HEK293T (cell line): Measurements from ENCODE around the gene PLCB4.

ENCODE experiments used
- CTCF ChIA-PET: fragments of 350-600 bp; formaldehyde crosslinking; extraction: SDS; loops from one replicate; lab custom pipeline; 2021; ENCODE audit warnings: antibody characterized with exemption, inconsistent platforms; lab: Yijun Ruan, JAX
- POLR2A ChIA-PET: fragments of 350-600 bp; formaldehyde crosslinking; extraction: SDS; loops from one replicate; lab custom pipeline; 2020; ENCODE audit warnings: antibody characterized with exemption, inconsistent platforms; lab: Yijun Ruan, JAX
- DNase-seq: peaks from one replicate; pipeline ENCODE4 v3.0.0; 2012; ENCODE audit warnings: mixed read lengths; ENCODE audit errors: extremely low spot score
- ARNT ChIP-seq: fragments of 450-650 bp; IDR thresholded peaks from 2 replicates; pipeline ENCODE4 v1.6.1; 2017; ENCODE audit warnings: mild to moderate bottlenecking
- BHLHE40 ChIP-seq: fragments of 450-650 bp; IDR thresholded peaks from 2 replicates; pipeline ENCODE4 v1.6.1; 2016; ENCODE audit warnings: mild to moderate bottlenecking, moderate library complexity, borderline replicate concordance
- CTBP1 ChIP-seq: fragments of 450-650 bp; IDR thresholded peaks from 2 replicates; pipeline ENCODE4 v1.6.1; 2016; ENCODE audit warnings: borderline replicate concordance
- ELF4 ChIP-seq: fragments of 450-650 bp; IDR thresholded peaks from 2 replicates; pipeline ENCODE4 v1.6.1; 2017; ENCODE audit warnings: antibody characterized with exemption
- FOXA1 ChIP-seq: fragments of 450-650 bp; IDR thresholded peaks from 2 replicates; pipeline ENCODE4 v1.6.1; 2016; ENCODE audit warnings: mild to moderate bottlenecking
- FOXK2 ChIP-seq: fragments of 450-650 bp; IDR thresholded peaks from 2 replicates; pipeline ENCODE4 v1.6.1; 2016; ENCODE audit warnings: mild to moderate bottlenecking
- FOXM1 ChIP-seq: fragments of 450-650 bp; IDR thresholded peaks from 2 replicates; pipeline ENCODE4 v1.6.1; 2017; ENCODE audit warnings: mild to moderate bottlenecking, borderline replicate concordance
- HDGF ChIP-seq: fragments of 450-650 bp; IDR thresholded peaks from 2 replicates; pipeline ENCODE4 v1.6.1; 2017; ENCODE audit warnings: antibody characterized with exemption, borderline replicate concordance
- L3MBTL2 ChIP-seq: fragments of 450-650 bp; conservative IDR thresholded peaks from 2 replicates; pipeline ENCODE4 v1.6.1; 2016; ENCODE audit warnings: mild to moderate bottlenecking
- LEF1 ChIP-seq: fragments of 450-650 bp; IDR thresholded peaks from 2 replicates; pipeline ENCODE4 v1.6.1; 2017; ENCODE audit warnings: mild to moderate bottlenecking, borderline replicate concordance
- NFRKB ChIP-seq: fragments of 450-650 bp; IDR thresholded peaks from 2 replicates; pipeline ENCODE4 v1.6.1; 2016; ENCODE audit warnings: mild to moderate bottlenecking, moderate library complexity
- SP1 ChIP-seq: fragments of 450-650 bp; IDR thresholded peaks from 2 replicates; pipeline ENCODE4 v1.6.1; 2017
- SUZ12 ChIP-seq: fragments of 450-650 bp; IDR thresholded peaks from 2 replicates; pipeline ENCODE4 v1.6.1; 2016; ENCODE audit warnings: mild to moderate bottlenecking
- TARDBP ChIP-seq: fragments of 450-650 bp; IDR thresholded peaks from 2 replicates; pipeline ENCODE4 v1.6.1; 2016
- ZNF384 ChIP-seq: fragments of 450-650 bp; IDR thresholded peaks from 2 replicates; pipeline ENCODE4 v1.6.1; 2016
- TF ChIP-seq, protein P1 (sequence below): fragments of 450-650 bp; IDR thresholded peaks from 2 replicates; pipeline ENCODE4 v1.6.1; 2016

Gene PLCB4

DNA sequence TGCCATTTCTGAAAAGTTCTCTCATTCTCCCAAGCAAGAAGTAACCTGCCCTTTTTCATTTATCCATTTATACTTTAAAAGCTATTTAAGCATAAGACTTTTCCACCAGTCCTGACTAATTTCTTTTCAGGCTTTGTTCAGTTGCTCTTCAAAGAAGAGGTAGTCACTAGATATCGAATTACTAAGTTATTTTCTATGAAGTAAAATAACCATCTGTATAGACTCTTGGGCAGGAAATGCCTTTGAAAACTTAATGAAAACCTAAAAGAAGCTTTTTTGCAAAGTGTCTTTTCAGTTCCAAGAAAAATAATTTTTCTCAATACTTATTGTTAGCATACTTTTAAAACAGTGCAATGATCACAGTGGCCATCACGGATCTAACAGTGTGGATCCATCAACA lies 414.2 kb downstream of the PLCB4 start:
- POLR2A ChIA-PET = no interaction called here
- CTCF ChIA-PET = no interaction called here

DNA sequence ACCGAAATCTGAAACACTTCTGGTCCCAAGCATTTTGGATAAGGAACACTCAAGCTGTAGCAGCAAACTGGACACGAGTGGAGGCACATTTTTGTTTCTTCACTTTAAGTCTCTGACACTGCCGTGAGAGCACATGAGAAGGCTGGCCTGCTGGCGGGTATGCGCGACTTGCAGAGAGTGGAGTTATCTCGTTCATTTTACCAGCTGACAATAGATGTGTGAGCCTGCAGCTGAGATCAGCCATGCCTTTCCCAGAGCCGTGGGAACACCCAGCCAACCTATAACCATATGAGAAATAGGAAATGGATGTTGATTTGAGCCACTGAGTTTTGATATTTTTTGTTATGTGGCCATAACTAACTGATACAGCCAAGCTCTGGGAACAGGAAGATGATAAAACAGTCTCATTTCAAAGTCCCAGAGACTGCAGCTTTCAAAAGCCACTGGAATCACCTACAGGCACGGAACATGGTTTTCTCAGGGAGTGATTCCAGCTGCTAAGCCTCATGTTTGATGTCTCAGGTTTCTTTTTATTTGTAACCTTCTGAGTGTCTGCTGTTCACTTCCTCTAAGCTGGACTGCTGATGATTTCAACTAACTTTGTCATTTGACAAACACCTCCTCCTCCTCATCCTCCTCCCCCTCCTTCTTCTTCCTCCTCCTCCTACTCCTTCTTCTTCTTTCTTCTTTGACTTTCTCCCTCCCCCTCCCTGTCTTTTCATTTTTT lies 416.9 kb downstream of the PLCB4 start:
- DNase-seq = no peak
- CTCF ChIA-PET = no interaction called here
- TF ChIP-seq, protein P1, sequence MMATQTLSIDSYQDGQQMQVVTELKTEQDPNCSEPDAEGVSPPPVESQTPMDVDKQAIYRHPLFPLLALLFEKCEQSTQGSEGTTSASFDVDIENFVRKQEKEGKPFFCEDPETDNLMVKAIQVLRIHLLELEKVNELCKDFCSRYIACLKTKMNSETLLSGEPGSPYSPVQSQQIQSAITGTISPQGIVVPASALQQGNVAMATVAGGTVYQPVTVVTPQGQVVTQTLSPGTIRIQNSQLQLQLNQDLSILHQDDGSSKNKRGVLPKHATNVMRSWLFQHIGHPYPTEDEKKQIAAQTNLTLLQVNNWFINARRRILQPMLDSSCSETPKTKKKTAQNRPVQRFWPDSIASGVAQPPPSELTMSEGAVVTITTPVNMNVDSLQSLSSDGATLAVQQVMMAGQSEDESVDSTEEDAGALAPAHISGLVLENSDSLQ = no peak
- TF ChIP-seq ARNT (no peak), FOXA1 (no peak), HDGF (no peak), SUZ12 (no peak), ZNF384 (no peak), SP1 (no peak), ELF4 (no peak)
- POLR2A ChIA-PET = no interaction called here

More for the DNA sequence above, 414.2 kb downstream of the PLCB4 start:
- TF ChIP-seq FOXK2 (no peak), FOXM1 (no peak), ELF4 (no peak), L3MBTL2 (no peak), TARDBP (no peak), SUZ12 (no peak), LEF1 (no peak), NFRKB (no peak), BHLHE40 (no peak), HDGF (no peak), FOXA1 (no peak), ARNT (no peak), SP1 (no peak), CTBP1 (no peak), ZNF384 (no peak)
- TF ChIP-seq, protein P1 = no peak
- DNase-seq = no peak

DNA sequence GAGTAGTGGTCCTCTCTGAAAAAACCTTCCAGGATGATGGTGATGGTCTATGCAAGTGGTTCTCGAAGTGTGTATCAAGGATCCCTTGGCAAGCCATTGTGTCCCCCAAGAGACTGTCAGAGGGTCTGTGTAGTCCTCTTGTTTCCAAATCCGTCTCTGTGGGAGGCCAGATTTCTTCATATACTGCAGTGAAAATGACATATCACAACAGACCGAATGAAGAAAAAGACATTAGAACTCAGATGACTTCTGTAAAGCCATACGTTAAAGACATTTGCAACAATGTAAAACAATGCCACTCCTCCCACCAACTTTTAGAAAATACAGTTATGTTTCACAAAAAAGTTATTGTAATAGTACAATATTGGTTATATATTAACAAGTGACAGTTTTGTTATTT lies 418.3 kb downstream of the PLCB4 start:
- CTCF ChIA-PET = no interaction called here
- POLR2A ChIA-PET = no interaction called here
- no peak for DNase-seq
- no peak for TF ChIP-seq SP1
- TF ChIP-seq FOXA1 = no peak
- no peak for TF ChIP-seq ELF4
- no peak for TF ChIP-seq BHLHE40
- no peak for TF ChIP-seq HDGF
- no peak for TF ChIP-seq FOXK2
- TF ChIP-seq NFRKB = no peak
- no peak for TF ChIP-seq CTBP1
- no peak for TF ChIP-seq SUZ12
- no peak for TF ChIP-seq ARNT
- no peak for TF ChIP-seq TARDBP
- TF ChIP-seq ZNF384 = no peak

DNA sequence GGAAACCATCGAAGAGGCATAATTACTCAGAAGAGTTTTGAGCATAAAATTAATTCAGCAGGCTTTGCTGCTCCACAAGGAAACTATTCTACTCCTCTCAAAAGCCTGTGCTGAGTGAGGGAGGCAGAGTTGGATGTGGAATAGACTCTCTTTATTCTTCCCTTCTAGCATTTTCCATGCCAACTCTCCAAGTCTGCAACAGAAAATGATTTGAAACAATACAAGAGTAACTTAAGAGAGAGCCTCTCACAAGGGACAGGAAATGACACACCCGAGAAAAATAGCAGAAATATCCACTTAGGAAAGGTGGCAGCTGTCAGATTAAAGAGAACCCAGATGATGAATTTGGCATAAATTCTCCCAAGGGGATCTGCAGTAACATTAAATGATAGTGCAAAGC lies 419.2 kb downstream of the PLCB4 start:
- DNase-seq = no peak
- no peak for TF ChIP-seq SUZ12
- TF ChIP-seq ELF4 = no peak
- TF ChIP-seq NFRKB = no peak
- no peak for TF ChIP-seq CTBP1
- TF ChIP-seq ZNF384 = no peak
- TF ChIP-seq FOXA1 = no peak
- TF ChIP-seq L3MBTL2 = no peak
- ChIA-PET CTCF (no interaction called here), POLR2A (no interaction called here)

DNA sequence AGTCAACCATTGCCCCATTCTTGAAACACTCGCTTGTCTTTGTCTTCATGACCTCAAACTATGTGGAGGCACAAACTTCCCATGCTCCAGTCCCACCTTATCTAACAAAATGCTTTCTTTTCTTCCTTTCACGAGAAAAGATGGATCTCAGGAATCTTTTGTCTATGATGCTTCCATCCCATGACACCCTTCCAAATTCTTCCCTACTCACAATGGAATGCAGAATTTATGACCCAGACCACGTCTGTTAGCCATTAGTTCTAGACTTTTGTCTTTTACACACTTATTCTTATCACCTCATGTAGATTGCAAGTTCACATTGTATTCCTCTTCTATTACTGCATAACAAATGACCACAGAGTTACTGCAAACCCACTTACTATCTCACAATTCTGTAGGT lies 421.3 kb downstream of the PLCB4 start:
- POLR2A ChIA-PET = no interaction called here
- no peak for DNase-seq
- CTCF ChIA-PET = no interaction called here
- no peak for TF ChIP-seq TARDBP
- no peak for TF ChIP-seq ELF4
- no peak for TF ChIP-seq HDGF
- no peak for TF ChIP-seq NFRKB
- TF ChIP-seq FOXM1 = no peak
- no peak for TF ChIP-seq SP1
- TF ChIP-seq L3MBTL2 = no peak
- TF ChIP-seq, protein P1 = no peak
- TF ChIP-seq LEF1 = no peak
- no peak for TF ChIP-seq BHLHE40
- TF ChIP-seq FOXK2 = no peak
- TF ChIP-seq FOXA1 = no peak
- TF ChIP-seq ARNT = no peak
- no peak for TF ChIP-seq SUZ12
- TF ChIP-seq ZNF384 = no peak
- no peak for TF ChIP-seq CTBP1

DNA sequence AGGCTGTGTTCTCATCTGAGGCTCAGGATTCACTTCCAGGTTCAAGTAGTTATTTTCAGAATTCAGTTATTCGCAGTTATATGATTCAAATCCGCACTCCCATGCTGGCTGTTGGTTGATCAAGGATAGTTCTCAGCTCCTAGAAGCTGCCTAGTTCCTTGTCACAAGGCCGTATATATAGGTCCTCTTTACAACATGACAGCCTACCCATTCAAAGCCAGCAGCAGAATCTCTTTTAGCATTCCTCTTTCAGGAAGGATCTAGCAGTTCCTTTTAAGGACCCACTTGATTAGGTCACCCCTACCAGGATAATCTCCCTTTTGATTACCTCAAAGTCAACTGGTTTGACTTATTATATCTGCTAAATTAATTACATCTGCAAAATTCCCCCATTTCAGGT lies 421.7 kb downstream of the PLCB4 start:
- DNase-seq = no peak
- CTCF ChIA-PET = no interaction called here
- POLR2A ChIA-PET = no interaction called here
- TF ChIP-seq HDGF = no peak
- no peak for TF ChIP-seq ARNT
- no peak for TF ChIP-seq CTBP1
- TF ChIP-seq L3MBTL2 = no peak
- TF ChIP-seq TARDBP = no peak
- TF ChIP-seq SP1 = no peak
- TF ChIP-seq FOXM1 = no peak
- TF ChIP-seq FOXA1 = no peak
- no peak for TF ChIP-seq FOXK2
- TF ChIP-seq, protein P1 = no peak
- no peak for TF ChIP-seq ZNF384
- TF ChIP-seq BHLHE40 = no peak
- TF ChIP-seq LEF1 = no peak
- no peak for TF ChIP-seq ELF4
- no peak for TF ChIP-seq SUZ12
- TF ChIP-seq NFRKB = no peak
